ENCODE results near the gene PTPN14. TPM values are rescaled to one million over a fixed set of nuclear protein-coding genes. Genes with fewer than 3 reads are reported as not detected.
"Not testable (repeated sequence)": the region's sequence is repeated elsewhere in the genome, so short reads cannot be mapped to it uniquely, and the experiment has no call there.

PTPN14 gene
- total and polyA plus RNA-seq, 11 donors = 8.7 to 52.0 (median 33.5) TPM

DNA sequence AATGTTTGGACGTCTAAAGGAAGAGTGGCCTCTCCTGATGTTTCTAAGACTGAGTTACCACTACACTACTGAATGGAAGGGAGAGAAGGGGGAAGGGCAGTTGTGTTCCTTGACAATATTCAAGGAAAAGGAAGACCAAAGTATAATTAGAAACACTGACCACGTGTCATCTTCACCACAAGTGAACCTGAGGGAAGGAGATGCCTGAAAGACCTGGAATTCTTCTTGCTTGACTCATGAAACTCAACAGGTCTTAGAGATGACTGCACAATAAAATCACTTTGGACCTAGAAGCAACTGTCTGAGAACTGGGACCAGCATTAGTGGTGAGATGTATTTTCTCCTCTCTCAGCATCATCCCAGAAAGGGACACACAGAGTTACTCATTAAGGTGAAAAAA, 56.7 kb downstream of the PTPN14 start:
- H3K4me1 ChIP-seq = peaks cover 5 to 50% (median 18%) of the 10 kb centered on the region in 12 donors
- no peaks in the 10 kb centered on the region for H3K9me3 ChIP-seq
- WGBS, 4 donors = 34 to 49% (median 39%) methylated on average over 2 of the region's 2 CpGs
- ATAC-seq = no peak
- no peak overlapping the region for H3K27ac ChIP-seq
- H3K27me3 ChIP-seq = no peaks in the 10 kb centered on the region
- H3K4me3 ChIP-seq = no peak overlapping the region
- no peak for DNase-seq
- TF ChIP-seq CTCF (IDR thresholded peaks at IDR 0.05) (no peak), POLR2A (IDR thresholded peaks at IDR 0.05) (no peak)
- intact Hi-C loops (cut with DNase I) = loop anchor here in 2 of 10 donors (5.0 to 10.0 kb wide), 3 partner anchors 50 to 90 kb away; no protein-coding TSS in a partner anchor
- H3K36me3 ChIP-seq = no peaks in the 10 kb centered on the region

GRCh38 chr1:214494179-214494578, 57.2 kb downstream of the PTPN14 start:
- DNase-seq, ATAC-seq, H3K27ac ChIP-seq, H3K36me3 ChIP-seq, H3K27me3 ChIP-seq, H3K9me3 ChIP-seq, H3K4me3 ChIP-seq: not testable (repeated sequence)
- intact Hi-C loops (cut with DNase I) = loop anchor here in 2 of 10 donors (5.0 to 10.0 kb wide), 3 partner anchors 51 to 89 kb away; no protein-coding TSS in a partner anchor
- H3K4me1 ChIP-seq = peaks cover 5 to 47% (median 16%) of the 10 kb centered on the region in 12 donors
- WGBS, 4 donors = 82 to 97% (median 96%) methylated on average over 6 of the region's 6 CpGs

- DNase-seq (no peak), ATAC-seq (peak in 1 of 4 donors; percentile 20)
- H3K4me3 ChIP-seq = no peak overlapping the region
- no peaks in the 10 kb centered on the region for H3K9me3 ChIP-seq
- peaks cover 5 to 43% (median 11%) of the 10 kb centered on the region in 12 donors for H3K4me1 ChIP-seq
- intact Hi-C loops (cut with DNase I) = loop anchor here in 2 of 10 donors (5.0 to 10.0 kb wide), 3 partner anchors 52 to 88 kb away; no protein-coding TSS in a partner anchor
- H3K27ac ChIP-seq = no peak overlapping the region
- no peaks in the 10 kb centered on the region for H3K36me3 ChIP-seq
- WGBS, 4 donors = 90 to 93% (median 92%) methylated on average over 7 of the region's 7 CpGs
- TF ChIP-seq POLR2A (IDR thresholded peaks at IDR 0.05) (no peak), CTCF (IDR thresholded peaks at IDR 0.05) (no peak)
- no peaks in the 10 kb centered on the region for H3K27me3 ChIP-seq
Observed at GRCh38 chr1:214493126-214493796, 58.1 kb downstream of the PTPN14 start.

DNA sequence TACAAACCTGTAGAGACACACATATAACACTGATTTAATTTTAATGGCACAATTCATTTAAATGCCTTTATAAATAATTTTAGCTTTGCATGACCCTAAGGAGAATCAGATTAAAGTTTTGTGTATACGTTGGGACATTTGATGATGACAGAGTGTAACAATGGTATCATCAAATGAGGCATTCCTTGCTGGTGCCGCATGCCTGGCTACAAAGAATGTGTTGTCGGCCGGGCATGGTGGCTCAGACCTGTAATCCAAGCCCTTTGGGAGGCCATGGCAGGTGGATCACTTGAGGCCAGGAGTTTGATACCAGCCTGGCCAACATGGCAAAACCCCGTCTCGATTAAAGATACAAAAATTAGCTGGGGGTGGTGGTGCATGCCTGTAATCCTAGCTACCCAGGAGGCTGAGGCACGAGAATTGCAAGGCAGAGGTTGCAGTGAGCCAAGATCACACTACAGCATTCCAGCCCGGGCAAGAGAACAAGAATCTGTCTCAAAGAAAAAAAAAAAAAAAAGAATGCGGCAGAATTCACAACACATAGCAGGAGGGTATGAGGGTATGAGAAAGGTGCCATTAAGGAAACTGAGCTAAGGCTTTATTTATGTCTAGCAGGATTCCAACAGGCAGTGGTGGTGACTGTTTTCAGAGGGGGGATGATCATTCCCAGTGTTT, 58.9 kb downstream of the PTPN14 start:
- no peak for TF ChIP-seq POLR2A (IDR thresholded peaks at IDR 0.05)
- TF ChIP-seq CTCF (IDR thresholded peaks at IDR 0.05) = no peak
- ATAC-seq (peak in 3 of 4 donors; percentile 18 to 77 (median 50)), DNase-seq (no peak)
- WGBS, 4 donors = 78 to 88% (median 86%) methylated on average over 9 of the region's 9 CpGs
- H3K27ac ChIP-seq = no peak overlapping the region
- H3K9me3 ChIP-seq = no peaks in the 10 kb centered on the region
- no peaks in the 10 kb centered on the region for H3K36me3 ChIP-seq
- H3K4me3 ChIP-seq = no peak overlapping the region
- no peaks in the 10 kb centered on the region for H3K27me3 ChIP-seq
- H3K4me1 ChIP-seq = peaks cover 0 to 35% (median 5%) of the 10 kb centered on the region in 12 donors
- intact Hi-C loops (cut with DNase I) = loop anchor here in 2 of 10 donors (5.0 to 10.0 kb wide), 3 partner anchors 52 to 88 kb away; no protein-coding TSS in a partner anchor
